ENCODE measurements around the gene BCAP29. TPM values are rescaled to one million over a fixed set of nuclear protein-coding genes. Genes with fewer than 3 reads are reported as not detected.
"Not testable (repeated sequence)": the region's sequence is repeated elsewhere in the genome, so short reads cannot be mapped to it uniquely, and the experiment has no call there.

Gene BCAP29
- total and polyA plus RNA-seq, 2 of the 8 experiments (the other 6 are each of a cell fraction or from before 2014, with no cell fraction given), result 6.8 to 18.1 TPM

DNA sequence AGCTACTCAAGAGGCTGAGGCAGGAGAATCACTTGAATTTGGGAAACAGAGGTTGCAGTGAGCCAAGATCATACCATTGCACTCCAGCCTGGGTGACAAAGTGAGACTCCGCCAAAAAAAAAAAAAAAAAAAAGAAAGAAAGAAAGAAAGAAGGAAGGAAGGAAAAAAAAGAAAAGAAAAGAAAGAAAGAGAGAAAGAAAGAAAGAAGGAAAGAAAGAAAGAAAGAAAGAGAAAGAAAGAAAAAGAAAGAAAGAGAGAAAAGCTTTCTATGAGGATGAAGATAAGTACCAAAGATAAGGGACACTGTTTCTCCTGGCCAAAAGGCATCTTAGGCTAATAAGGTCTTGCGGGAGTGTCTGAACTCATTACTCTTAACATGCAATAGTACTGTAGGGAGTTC, 59.0 kb downstream of the BCAP29 start:
- H3K18ac ChIP-seq (ENCODE audit: extremely low read depth, low read length); POLR2A ChIA-PET (ENCODE audit: partially characterized antibody); H3K36me3 ChIP-seq (ENCODE audit: control insufficient read depth in 2 of 4, insufficient read depth in 4 of 4, low read length in 3 of 4); H3K79me2 ChIP-seq (ENCODE audit: control insufficient read depth in 1 of 2, insufficient read depth in 2 of 2, low read length in 2 of 2); H3K4me3 ChIP-seq (ENCODE audit: extremely low read depth in 1 of 4, insufficient read depth in 2 of 4, low read depth in 3 of 4, low read length in 4 of 4); H3K56ac ChIP-seq (replicated peaks; ENCODE audit: insufficient read length, low read depth, low read length); H3K27me3 ChIP-seq (replicated peaks in 1 of 4; ENCODE audit: control insufficient read depth in 3 of 4, extremely low read depth in 1 of 4, insufficient read depth in 3 of 4, low read length in 3 of 4); H3K4me1 ChIP-seq (replicated peaks in 1 of 4; ENCODE audit: control insufficient read depth in 3 of 4, insufficient read depth in 4 of 4, low read length in 3 of 4); H2BK5ac ChIP-seq (ENCODE audit: low read depth, low read length); H3K4me2 ChIP-seq (ENCODE audit: insufficient read depth in 1 of 2, low read depth in 2 of 2, low read length in 2 of 2); H4K91ac ChIP-seq (replicated peaks; ENCODE audit: insufficient read length, low read length); H3K23me2 ChIP-seq (ENCODE audit: low read depth, low read length); H2BK120ac ChIP-seq (replicated peaks; ENCODE audit: low read depth, low read length); H3K79me1 ChIP-seq (ENCODE audit: low read depth, low read length); H4K5ac ChIP-seq (ENCODE audit: insufficient read length, low read depth, low read length); H3K23ac ChIP-seq (ENCODE audit: insufficient read length); H3K9ac ChIP-seq (replicated peaks in 1 of 4; ENCODE audit: extremely low read depth in 1 of 4, low read depth in 3 of 4, low read length in 3 of 4); H4K20me1 ChIP-seq (replicated peaks in 1 of 2; ENCODE audit: control insufficient read depth in 1 of 2, insufficient read depth in 2 of 2, low read length in 2 of 2); H2BK15ac ChIP-seq (ENCODE audit: low read length); H2AFZ ChIP-seq (ENCODE audit: low read length); H3K14ac ChIP-seq (ENCODE audit: insufficient read length); H3K9me3 ChIP-seq (ENCODE audit: insufficient read depth in 2 of 2, low read depth in 1 of 2, low read length in 1 of 2); H2BK20ac ChIP-seq (ENCODE audit: low read length); H2AK5ac ChIP-seq (ENCODE audit: low read depth, low read length); H3K27ac ChIP-seq (ENCODE audit: low read depth, low read length); H3K4ac ChIP-seq (replicated peaks; ENCODE audit: insufficient read length, low read depth, low read length); H2BK12ac ChIP-seq (ENCODE audit: low read depth, low read length); FAIRE-seq; H4K8ac ChIP-seq (ENCODE audit: extremely low read depth, insufficient read depth, low read length); DNase-seq (ENCODE audit: low read depth in 1 of 2, low spot score in 2 of 2): not testable (repeated sequence)
- WGBS, 2 experiments (ENCODE audit: extremely low coverage in 1 of 2, insufficient coverage in 1 of 2, insufficient read length in 1 of 2, insufficient replicate concordance in 2 of 2, low coverage in 1 of 2, low lambda C conversion rate in 2 of 2, missing lambda C conversion rate in 1 of 2), result 100% methylated on average over 1 of the region's 2 CpGs; no CpG with 5 or more reads in 1 of the 2 experiments
- CTCF ChIA-PET (ENCODE audit: partially characterized antibody), result interaction anchor here (1.0 kb wide), 1 partner anchor 26 kb away, joined by 3 read pairs; no protein-coding TSS in a partner anchor

Data from H1 (cell line).